HepG2 (cell line): ENCODE measurements around the gene TMEM151A. TPM values are rescaled to one million over a fixed set of nuclear protein-coding genes. Genes with fewer than 3 reads are reported as not detected.

Experiments used
- BATF2 ChIP-seq: sonication (generic); formaldehyde crosslinking; IDR thresholded peaks from 2 replicates; pipeline ENCODE4 v1.8.0; 2022; ENCODE audit warnings: mild to moderate bottlenecking, missing genetic modification reagents, moderate library complexity
- HDAC1 ChIP-seq: sonication (generic); formaldehyde crosslinking; IDR thresholded peaks from 2 replicates; pipeline ENCODE4 v1.5.1; 2020; ENCODE audit warnings: mild to moderate bottlenecking, missing genetic modification reagents
- KAT2B ChIP-seq: fragments of 150-350 bp; IDR thresholded peaks from 2 replicates; pipeline ENCODE4 v1.6.1; 2014; ENCODE audit warnings: low read depth, low read length, borderline replicate concordance
- KIAA2018 ChIP-seq: sonication (generic); formaldehyde crosslinking; IDR thresholded peaks from 2 replicates; pipeline ENCODE4 v1.5.0; 2020; ENCODE audit warnings: mild to moderate bottlenecking, missing genetic modification reagents, borderline replicate concordance
- TCF12 ChIP-seq, 2 experiments: fragments of 450-650 bp in 1 of 2; sonication (generic) in 1 of 2; formaldehyde crosslinking in 1 of 2; IDR thresholded peaks; 2 replicates each; pipeline versions ENCODE4 v1.6.1 to v1.8.0; 2017 to 2022; ENCODE audit warnings: antibody characterized with exemption in 1 of 2, mild to moderate bottlenecking in 1 of 2, missing genetic modification reagents in 1 of 2, moderate library complexity in 1 of 2
- TEAD3 ChIP-seq: optimal IDR thresholded peaks from 2 replicates; pipeline ENCODE3; 2016; ENCODE audit warnings: borderline replicate concordance
- TFE3 ChIP-seq: IDR thresholded peaks from 2 replicates; pipeline ENCODE4 v1.6.1; 2016
- TMF1 ChIP-seq: sonication (generic); formaldehyde crosslinking; IDR thresholded peaks from 2 replicates; pipeline ENCODE4 v1.8.1; 2022; ENCODE audit warnings: low read depth, missing genetic modification reagents
- ZFP36L2 ChIP-seq: sonication (generic); formaldehyde crosslinking; IDR thresholded peaks from 2 replicates; pipeline ENCODE4 v1.4.0; 2020; ENCODE audit warnings: missing genetic modification reagents
- ZNF264 ChIP-seq: sonication (generic); formaldehyde crosslinking; IDR thresholded peaks from 2 replicates; pipeline ENCODE4 v1.4.0; 2020; ENCODE audit warnings: missing genetic modification reagents
- ZNF644 ChIP-seq: IDR thresholded peaks from 2 replicates; pipeline ENCODE4 v1.6.1; 2016; ENCODE audit warnings: low read depth
- polyA plus RNA-seq, 8 experiments: library from polyadenylated mRNA; depleted of rRNA in 3 of 8; stranded (reverse) in 7 of 8; unstranded in 1 of 8; fragments of >200 nt; fragmentation: Illumina TruSeq in 4 of 8; extraction: Trizol in 4 of 8; gene quantifications; 2 replicates each; pipeline versions ENCODE4 v1.2.1 to v1.2.3, GENCODE V29; 2011 to 2016; ENCODE audit warnings: low read depth in 4 of 8, missing spikeins in 1 of 8, mixed read lengths in 1 of 8; ENCODE audit not compliant: insufficient read depth in 1 of 8
- total RNA-seq, 5 experiments: library from RNA; depleted of rRNA; stranded (reverse); fragments of >200 nt; fragmentation: Illumina TruSeq; extraction: Trizol; gene quantifications; 2 replicates each; pipeline ENCODE4 v1.2.3, GENCODE V29; 2016; ENCODE audit warnings: low read depth in 1 of 5
- TF ChIP-seq, protein P1 (sequence below): sonication (generic); formaldehyde crosslinking; IDR thresholded peaks from 2 replicates; pipeline ENCODE4 v1.4.0; 2020; ENCODE audit warnings: missing genetic modification reagents

TMEM151A gene
- total and polyA plus RNA-seq, 2 of the 13 experiments (the other 11 are each of a cell fraction or from before 2014, with no cell fraction given): 0.18 to 0.33 TPM

GRCh38 chr11:66268244-66268951 is 23.3 kb upstream of the TMEM151A start, which contains the start of gene RAB1B (continued):
- TF ChIP-seq, protein P1, sequence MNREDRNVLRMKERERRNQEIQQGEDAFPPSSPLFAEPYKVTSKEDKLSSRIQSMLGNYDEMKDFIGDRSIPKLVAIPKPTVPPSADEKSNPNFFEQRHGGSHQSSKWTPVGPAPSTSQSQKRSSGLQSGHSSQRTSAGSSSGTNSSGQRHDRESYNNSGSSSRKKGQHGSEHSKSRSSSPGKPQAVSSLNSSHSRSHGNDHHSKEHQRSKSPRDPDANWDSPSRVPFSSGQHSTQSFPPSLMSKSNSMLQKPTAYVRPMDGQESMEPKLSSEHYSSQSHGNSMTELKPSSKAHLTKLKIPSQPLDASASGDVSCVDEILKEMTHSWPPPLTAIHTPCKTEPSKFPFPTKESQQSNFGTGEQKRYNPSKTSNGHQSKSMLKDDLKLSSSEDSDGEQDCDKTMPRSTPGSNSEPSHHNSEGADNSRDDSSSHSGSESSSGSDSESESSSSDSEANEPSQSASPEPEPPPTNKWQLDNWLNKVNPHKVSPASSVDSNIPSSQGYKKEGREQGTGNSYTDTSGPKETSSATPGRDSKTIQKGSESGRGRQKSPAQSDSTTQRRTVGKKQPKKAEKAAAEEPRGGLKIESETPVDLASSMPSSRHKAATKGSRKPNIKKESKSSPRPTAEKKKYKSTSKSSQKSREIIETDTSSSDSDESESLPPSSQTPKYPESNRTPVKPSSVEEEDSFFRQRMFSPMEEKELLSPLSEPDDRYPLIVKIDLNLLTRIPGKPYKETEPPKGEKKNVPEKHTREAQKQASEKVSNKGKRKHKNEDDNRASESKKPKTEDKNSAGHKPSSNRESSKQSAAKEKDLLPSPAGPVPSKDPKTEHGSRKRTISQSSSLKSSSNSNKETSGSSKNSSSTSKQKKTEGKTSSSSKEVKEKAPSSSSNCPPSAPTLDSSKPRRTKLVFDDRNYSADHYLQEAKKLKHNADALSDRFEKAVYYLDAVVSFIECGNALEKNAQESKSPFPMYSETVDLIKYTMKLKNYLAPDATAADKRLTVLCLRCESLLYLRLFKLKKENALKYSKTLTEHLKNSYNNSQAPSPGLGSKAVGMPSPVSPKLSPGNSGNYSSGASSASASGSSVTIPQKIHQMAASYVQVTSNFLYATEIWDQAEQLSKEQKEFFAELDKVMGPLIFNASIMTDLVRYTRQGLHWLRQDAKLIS (CRISPR knock-in tag): no peak
- no peak for TF ChIP-seq HDAC1 (CRISPR knock-in tag)
- TF ChIP-seq ZNF264 (CRISPR knock-in tag): no peak
- no peak for TF ChIP-seq TMF1 (CRISPR knock-in tag)
- TF ChIP-seq BATF2: no peak
- TF ChIP-seq TEAD3: peak; percentile 13
- TF ChIP-seq KIAA2018 (CRISPR knock-in tag): no peak
- no peak for TF ChIP-seq ZFP36L2 (CRISPR knock-in tag)
- TF ChIP-seq TFE3 (CRISPR knock-in tag): peak; percentile 21; the same call in 1 of the 2 replicates
- no peak for TF ChIP-seq KAT2B
- TF ChIP-seq ZNF644: no peak
- no peak for TF ChIP-seq TCF12 (IDR thresholded peaks at IDR 0.05)
- no peak for TF ChIP-seq TCF12 (CRISPR knock-in tag; IDR thresholded peaks at IDR 0.05)
